HepG2 (cell line): ENCODE data around the gene SLC2A11. TPM values are rescaled to one million over a fixed set of nuclear protein-coding genes. Genes with fewer than 3 reads are reported as not detected.

Experiments
- ARHGAP35 ChIP-seq: sonication (generic); formaldehyde crosslinking; IDR thresholded peaks from 2 replicates; pipeline ENCODE4 v1.9.0; 2022; ENCODE audit warnings: mild to moderate bottlenecking, inconsistent platforms, moderate library complexity, missing genetic modification reagents, borderline replicate concordance
- FOXC1 ChIP-seq: sonication (generic); formaldehyde crosslinking; IDR thresholded peaks from 2 replicates; pipeline ENCODE4 v1.8.0; 2022; ENCODE audit warnings: mild to moderate bottlenecking, missing genetic modification reagents, borderline replicate concordance
- HDAC6 ChIP-seq: fragments of 200-600 bp; sonication (generic); IDR thresholded peaks from 2 replicates; pipeline ENCODE4 v1.7.0; 2017; ENCODE audit warnings: mild to moderate bottlenecking, antibody characterized with exemption, low read length, low read depth
- HNRNPL ChIP-seq: fragments of 200-400 bp; formaldehyde crosslinking; IDR thresholded peaks from 2 replicates; pipeline ENCODE4 v1.6.1; 2017; ENCODE audit warnings: mild to moderate bottlenecking, low read depth, low read length
- KAT2B ChIP-seq: fragments of 150-350 bp; IDR thresholded peaks from 2 replicates; pipeline ENCODE4 v1.6.1; 2014; ENCODE audit warnings: low read depth, low read length, borderline replicate concordance
- MTA1 ChIP-seq: sonication (generic); formaldehyde crosslinking; IDR thresholded peaks from 2 replicates; pipeline ENCODE4 v1.4.0; 2020; ENCODE audit warnings: missing genetic modification reagents, mild to moderate bottlenecking, borderline replicate concordance
- NR2F1 ChIP-seq, 2 experiments: fragments of 450-650 bp in 1 of 2; formaldehyde crosslinking in 1 of 2; IDR thresholded peaks; 2 replicates each; pipeline versions ENCODE4 v1.5.0 to v1.6.1; 2016 to 2020; ENCODE audit warnings: mild to moderate bottlenecking in 1 of 2, missing compliant biosample characterization in 1 of 2, missing genetic modification reagents in 1 of 2, moderate library complexity in 1 of 2
- NR2F2 ChIP-seq: IDR thresholded peaks from 2 replicates; pipeline ENCODE4 v1.6.1; 2012; ENCODE audit warnings: low read depth, inconsistent platforms, borderline replicate concordance
- POLR2AphosphoS2 ChIP-seq: IDR thresholded peaks from 2 replicates; pipeline ENCODE4 v1.6.1; 2011; ENCODE audit warnings: low read depth, low read length, improper control_type of control experiment
- SETDB1 ChIP-seq: sonication (generic); formaldehyde crosslinking; IDR thresholded peaks from 2 replicates; pipeline ENCODE4 v1.5.1; 2020; ENCODE audit warnings: missing genetic modification reagents, mild to moderate bottlenecking, borderline replicate concordance
- SP1 ChIP-seq, 2 experiments: fragments of 450-650 bp in 1 of 2; sonication (generic) in 1 of 2; formaldehyde crosslinking in 1 of 2; IDR thresholded peaks; 2 replicates each; pipeline versions ENCODE4 v1.4.0 to v1.6.1; 2016 to 2020; ENCODE audit warnings: missing genetic modification reagents in 1 of 2
- SRY ChIP-seq: sonication (generic); formaldehyde crosslinking; IDR thresholded peaks from 2 replicates; pipeline ENCODE4 v1.8.0; 2022; ENCODE audit warnings: mild to moderate bottlenecking, missing genetic modification reagents
- TOE1 ChIP-seq: sonication (generic); formaldehyde crosslinking; IDR thresholded peaks from 2 replicates; pipeline ENCODE4 v1.4.0; 2020; ENCODE audit warnings: mild to moderate bottlenecking, missing genetic modification reagents
- ZMYM2 ChIP-seq: sonication (generic); formaldehyde crosslinking; IDR thresholded peaks from 2 replicates; pipeline ENCODE4 v1.8.0; 2022; ENCODE audit warnings: mild to moderate bottlenecking, missing genetic modification reagents
- ZMYM3 ChIP-seq: sonication (generic); formaldehyde crosslinking; IDR thresholded peaks from 2 replicates; pipeline ENCODE4 v1.5.1; 2020; ENCODE audit warnings: mild to moderate bottlenecking, missing genetic modification reagents
- ZNF180 ChIP-seq: sonication (generic); formaldehyde crosslinking; IDR thresholded peaks from 2 replicates; pipeline ENCODE4 v1.4.0; 2020; ENCODE audit warnings: low read depth, missing genetic modification reagents, borderline replicate concordance
- ZNF317 ChIP-seq: sonication (generic); formaldehyde crosslinking; IDR thresholded peaks from 2 replicates; pipeline ENCODE4 v1.5.0; 2020; ENCODE audit warnings: mild to moderate bottlenecking, missing genetic modification reagents
- ZNF331 ChIP-seq: sonication (generic); formaldehyde crosslinking; IDR thresholded peaks from 2 replicates; pipeline ENCODE4 v1.4.0; 2020; ENCODE audit warnings: missing genetic modification reagents
- ZNF530 ChIP-seq: sonication (generic); formaldehyde crosslinking; IDR thresholded peaks from 2 replicates; pipeline ENCODE4 v1.5.0; 2020; ENCODE audit warnings: low read depth, mild to moderate bottlenecking, missing genetic modification reagents
- ZSCAN20 ChIP-seq: sonication (generic); formaldehyde crosslinking; IDR thresholded peaks from 2 replicates; pipeline ENCODE4 v1.4.0; 2020; ENCODE audit warnings: missing genetic modification reagents, mild to moderate bottlenecking, borderline replicate concordance
- polyA plus RNA-seq, 8 experiments: library from polyadenylated mRNA; depleted of rRNA in 3 of 8; stranded (reverse) in 7 of 8; unstranded in 1 of 8; fragments of >200 nt; fragmentation: Illumina TruSeq in 4 of 8; extraction: Trizol in 4 of 8; gene quantifications; 2 replicates each; pipeline versions ENCODE4 v1.2.1 to v1.2.3, GENCODE V29; 2011 to 2016; ENCODE audit warnings: low read depth in 4 of 8, missing spikeins in 1 of 8, mixed read lengths in 1 of 8; ENCODE audit not compliant: insufficient read depth in 1 of 8
- total RNA-seq, 5 experiments: library from RNA; depleted of rRNA; stranded (reverse); fragments of >200 nt; fragmentation: Illumina TruSeq; extraction: Trizol; gene quantifications; 2 replicates each; pipeline ENCODE4 v1.2.3, GENCODE V29; 2016; ENCODE audit warnings: low read depth in 1 of 5
- TF ChIP-seq, protein P1 (sequence below): sonication (generic); formaldehyde crosslinking; IDR thresholded peaks from 2 replicates; pipeline ENCODE4 v1.5.0; 2020; ENCODE audit warnings: missing genetic modification reagents
- TF ChIP-seq, protein P2 (sequence below): sonication (generic); formaldehyde crosslinking; IDR thresholded peaks from 2 replicates; pipeline ENCODE4 v1.5.0; 2020; ENCODE audit warnings: missing genetic modification reagents
- TF ChIP-seq, protein P3 (sequence below): sonication (generic); formaldehyde crosslinking; conservative IDR thresholded peaks from 2 replicates; pipeline ENCODE4 v1.8.0; 2022; ENCODE audit warnings: low read depth, missing genetic modification reagents
- TF ChIP-seq, protein P4 (sequence below): sonication (generic); formaldehyde crosslinking; IDR thresholded peaks from 2 replicates; pipeline ENCODE4 v1.8.0; 2022; ENCODE audit warnings: mild to moderate bottlenecking, missing genetic modification reagents, moderate library complexity

SLC2A11 gene
- total and polyA plus RNA-seq, 2 of the 13 experiments (the other 11 are each of a cell fraction or from before 2014, with no cell fraction given), result 15.2 to 15.4 TPM

DNA sequence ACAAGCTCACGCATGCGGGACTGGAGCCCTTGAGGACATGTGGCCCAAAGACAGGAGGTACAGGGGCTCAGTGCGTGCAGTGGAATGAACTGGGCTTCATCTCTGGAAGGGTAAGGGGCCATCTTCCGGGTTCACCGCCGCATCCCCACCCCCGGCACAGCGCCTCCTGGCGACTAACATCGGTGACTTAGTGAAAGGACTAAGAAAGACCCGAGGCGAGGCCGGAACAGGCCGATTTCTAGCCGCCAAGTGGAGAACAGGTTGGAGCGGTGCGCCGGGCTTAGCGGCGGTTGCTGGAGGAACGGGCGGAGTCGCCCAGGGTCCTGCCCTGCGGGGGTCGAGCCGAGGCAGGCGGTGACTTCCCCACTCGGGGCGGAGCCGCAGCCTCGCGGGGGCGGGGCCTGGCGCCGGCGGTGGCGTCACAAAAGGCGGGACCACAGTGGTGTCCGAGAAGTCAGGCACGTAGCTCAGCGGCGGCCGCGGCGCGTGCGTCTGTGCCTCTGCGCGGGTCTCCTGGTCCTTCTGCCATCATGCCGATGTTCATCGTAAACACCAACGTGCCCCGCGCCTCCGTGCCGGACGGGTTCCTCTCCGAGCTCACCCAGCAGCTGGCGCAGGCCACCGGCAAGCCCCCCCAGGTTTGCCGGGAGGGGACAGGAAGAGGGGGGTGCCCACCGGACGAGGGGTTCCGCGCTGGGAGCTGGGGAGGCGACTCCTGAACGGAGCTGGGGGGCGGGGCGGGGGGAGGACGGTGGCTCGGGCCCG is 36.5 kb downstream of the SLC2A11 start, which contains the start of gene MIF (continued):
- peak; percentile 71; the same call in 1 of the 2 replicates for TF ChIP-seq MTA1 (CRISPR knock-in tag)
- 0 out of 2 replicates have a peak, but pooled peaks have one; percentile 42 for TF ChIP-seq ZNF331 (CRISPR knock-in tag)
- TF ChIP-seq FOXC1, result peak; percentile 76; the same call in 1 of the 2 replicates
- no peak for TF ChIP-seq POLR2AphosphoS2
- no peak; the same call in 1 of the 2 replicates for TF ChIP-seq ZNF530 (CRISPR knock-in tag)
- TF ChIP-seq, protein P1, sequence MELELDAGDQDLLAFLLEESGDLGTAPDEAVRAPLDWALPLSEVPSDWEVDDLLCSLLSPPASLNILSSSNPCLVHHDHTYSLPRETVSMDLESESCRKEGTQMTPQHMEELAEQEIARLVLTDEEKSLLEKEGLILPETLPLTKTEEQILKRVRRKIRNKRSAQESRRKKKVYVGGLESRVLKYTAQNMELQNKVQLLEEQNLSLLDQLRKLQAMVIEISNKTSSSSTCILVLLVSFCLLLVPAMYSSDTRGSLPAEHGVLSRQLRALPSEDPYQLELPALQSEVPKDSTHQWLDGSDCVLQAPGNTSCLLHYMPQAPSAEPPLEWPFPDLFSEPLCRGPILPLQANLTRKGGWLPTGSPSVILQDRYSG (CRISPR knock-in tag), result no peak
- TF ChIP-seq ZNF180, result no peak
- no peak for TF ChIP-seq HNRNPL
- no peak for TF ChIP-seq ZNF317 (CRISPR knock-in tag)
- TF ChIP-seq ZMYM3 (CRISPR knock-in tag), result no peak
- peak; percentile 70; the same call in 1 of the 2 replicates for TF ChIP-seq ZMYM2 (CRISPR knock-in tag)
- TF ChIP-seq ARHGAP35 (CRISPR knock-in tag), result no peak
- no peak for TF ChIP-seq HDAC6
- no peak for TF ChIP-seq SETDB1
- TF ChIP-seq NR2F1 (CRISPR knock-in tag; IDR thresholded peaks at IDR 0.05), result no peak
- TF ChIP-seq KAT2B, result no peak
- TF ChIP-seq, protein P2, sequence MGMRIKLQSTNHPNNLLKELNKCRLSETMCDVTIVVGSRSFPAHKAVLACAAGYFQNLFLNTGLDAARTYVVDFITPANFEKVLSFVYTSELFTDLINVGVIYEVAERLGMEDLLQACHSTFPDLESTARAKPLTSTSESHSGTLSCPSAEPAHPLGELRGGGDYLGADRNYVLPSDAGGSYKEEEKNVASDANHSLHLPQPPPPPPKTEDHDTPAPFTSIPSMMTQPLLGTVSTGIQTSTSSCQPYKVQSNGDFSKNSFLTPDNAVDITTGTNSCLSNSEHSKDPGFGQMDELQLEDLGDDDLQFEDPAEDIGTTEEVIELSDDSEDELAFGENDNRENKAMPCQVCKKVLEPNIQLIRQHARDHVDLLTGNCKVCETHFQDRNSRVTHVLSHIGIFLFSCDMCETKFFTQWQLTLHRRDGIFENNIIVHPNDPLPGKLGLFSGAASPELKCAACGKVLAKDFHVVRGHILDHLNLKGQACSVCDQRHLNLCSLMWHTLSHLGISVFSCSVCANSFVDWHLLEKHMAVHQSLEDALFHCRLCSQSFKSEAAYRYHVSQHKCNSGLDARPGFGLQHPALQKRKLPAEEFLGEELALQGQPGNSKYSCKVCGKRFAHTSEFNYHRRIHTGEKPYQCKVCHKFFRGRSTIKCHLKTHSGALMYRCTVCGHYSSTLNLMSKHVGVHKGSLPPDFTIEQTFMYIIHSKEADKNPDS, result peak; percentile 54
- no peak for TF ChIP-seq ZSCAN20
- TF ChIP-seq TOE1 (CRISPR knock-in tag), result no peak
- peak; percentile 91 for TF ChIP-seq SRY
- no peak for TF ChIP-seq SP1 (IDR thresholded peaks at IDR 0.05)
- TF ChIP-seq SP1 (CRISPR knock-in tag; IDR thresholded peaks at IDR 0.05), result peak; percentile 69; the same call in 1 of the 2 replicates
- TF ChIP-seq, protein P3, sequence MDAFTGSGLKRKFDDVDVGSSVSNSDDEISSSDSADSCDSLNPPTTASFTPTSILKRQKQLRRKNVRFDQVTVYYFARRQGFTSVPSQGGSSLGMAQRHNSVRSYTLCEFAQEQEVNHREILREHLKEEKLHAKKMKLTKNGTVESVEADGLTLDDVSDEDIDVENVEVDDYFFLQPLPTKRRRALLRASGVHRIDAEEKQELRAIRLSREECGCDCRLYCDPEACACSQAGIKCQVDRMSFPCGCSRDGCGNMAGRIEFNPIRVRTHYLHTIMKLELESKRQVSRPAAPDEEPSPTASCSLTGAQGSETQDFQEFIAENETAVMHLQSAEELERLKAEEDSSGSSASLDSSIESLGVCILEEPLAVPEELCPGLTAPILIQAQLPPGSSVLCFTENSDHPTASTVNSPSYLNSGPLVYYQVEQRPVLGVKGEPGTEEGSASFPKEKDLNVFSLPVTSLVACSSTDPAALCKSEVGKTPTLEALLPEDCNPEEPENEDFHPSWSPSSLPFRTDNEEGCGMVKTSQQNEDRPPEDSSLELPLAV (CRISPR knock-in tag), result no peak
- TF ChIP-seq NR2F2, result no peak
- TF ChIP-seq, protein P4, sequence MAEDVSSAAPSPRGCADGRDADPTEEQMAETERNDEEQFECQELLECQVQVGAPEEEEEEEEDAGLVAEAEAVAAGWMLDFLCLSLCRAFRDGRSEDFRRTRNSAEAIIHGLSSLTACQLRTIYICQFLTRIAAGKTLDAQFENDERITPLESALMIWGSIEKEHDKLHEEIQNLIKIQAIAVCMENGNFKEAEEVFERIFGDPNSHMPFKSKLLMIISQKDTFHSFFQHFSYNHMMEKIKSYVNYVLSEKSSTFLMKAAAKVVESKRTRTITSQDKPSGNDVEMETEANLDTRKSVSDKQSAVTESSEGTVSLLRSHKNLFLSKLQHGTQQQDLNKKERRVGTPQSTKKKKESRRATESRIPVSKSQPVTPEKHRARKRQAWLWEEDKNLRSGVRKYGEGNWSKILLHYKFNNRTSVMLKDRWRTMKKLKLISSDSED (CRISPR knock-in tag), result no peak
